ENCODE results near the gene THADA.

- no peak for TF ChIP-seq CTCF (IDR thresholded peaks at IDR 0.05; ENCODE audit: low read depth, low read length)
- no peak for TF ChIP-seq EZH2phosphoT487 (IDR thresholded peaks at IDR 0.05; ENCODE audit: low read depth)
Measured at GRCh38 chr2:43254331-43254730, 341.5 kb downstream of the THADA start.
